HEK293T (cell line): ENCODE measurements around the gene SEMA5A.

Experiments used
- ARNT ChIP-seq: fragments of 450-650 bp; IDR thresholded peaks from 2 replicates; pipeline ENCODE4 v1.6.1; 2017; ENCODE audit warnings: mild to moderate bottlenecking
- BHLHE40 ChIP-seq: fragments of 450-650 bp; IDR thresholded peaks from 2 replicates; pipeline ENCODE4 v1.6.1; 2016; ENCODE audit warnings: mild to moderate bottlenecking, moderate library complexity, borderline replicate concordance
- ELF4 ChIP-seq: fragments of 450-650 bp; IDR thresholded peaks from 2 replicates; pipeline ENCODE4 v1.6.1; 2017; ENCODE audit warnings: antibody characterized with exemption
- FOXK2 ChIP-seq: fragments of 450-650 bp; IDR thresholded peaks from 2 replicates; pipeline ENCODE4 v1.6.1; 2016; ENCODE audit warnings: mild to moderate bottlenecking
- FOXM1 ChIP-seq: fragments of 450-650 bp; IDR thresholded peaks from 2 replicates; pipeline ENCODE4 v1.6.1; 2017; ENCODE audit warnings: mild to moderate bottlenecking, borderline replicate concordance
- L3MBTL2 ChIP-seq: fragments of 450-650 bp; conservative IDR thresholded peaks from 2 replicates; pipeline ENCODE4 v1.6.1; 2016; ENCODE audit warnings: mild to moderate bottlenecking
- NFRKB ChIP-seq: fragments of 450-650 bp; IDR thresholded peaks from 2 replicates; pipeline ENCODE4 v1.6.1; 2016; ENCODE audit warnings: mild to moderate bottlenecking, moderate library complexity
- SP1 ChIP-seq: fragments of 450-650 bp; IDR thresholded peaks from 2 replicates; pipeline ENCODE4 v1.6.1; 2017
- SUZ12 ChIP-seq: fragments of 450-650 bp; IDR thresholded peaks from 2 replicates; pipeline ENCODE4 v1.6.1; 2016; ENCODE audit warnings: mild to moderate bottlenecking
- TARDBP ChIP-seq: fragments of 450-650 bp; IDR thresholded peaks from 2 replicates; pipeline ENCODE4 v1.6.1; 2016
- TF ChIP-seq, protein P1 (sequence below): fragments of 450-650 bp; IDR thresholded peaks from 2 replicates; pipeline ENCODE4 v1.6.1; 2016

DNA sequence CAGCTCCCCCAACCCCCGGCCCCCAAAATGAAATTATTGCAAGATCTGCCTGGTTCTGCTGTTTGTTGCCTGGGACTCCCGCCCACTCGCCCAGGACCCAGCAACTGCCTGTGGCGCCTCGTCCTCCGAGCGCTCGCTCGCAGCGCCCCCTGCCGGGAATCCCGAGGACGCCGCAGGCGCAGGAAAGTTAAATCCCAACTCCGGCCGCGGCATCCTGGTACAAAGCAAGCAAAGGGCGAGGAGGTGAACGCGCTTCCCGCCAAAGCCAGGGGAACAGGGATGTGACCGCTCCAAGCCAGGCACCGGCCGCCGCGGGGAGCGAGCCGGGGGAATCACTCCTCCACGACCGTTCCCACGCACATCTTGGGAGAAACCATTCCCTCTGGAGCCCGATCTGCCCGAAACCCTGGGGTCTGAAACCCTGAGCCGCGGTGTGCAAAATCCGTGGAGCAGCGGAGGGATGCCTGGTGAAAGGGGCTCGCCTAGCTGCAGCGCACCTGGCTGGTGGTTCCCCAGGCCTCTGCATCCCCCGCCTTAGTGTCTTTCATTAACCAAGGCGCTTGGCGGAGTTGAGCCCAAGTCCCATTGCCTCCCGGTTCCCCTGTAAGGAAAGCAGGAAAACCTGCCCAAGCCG lies 1.3 kb downstream of the SEMA5A start:
- TF ChIP-seq ELF4 (no peak), FOXK2 (no peak), BHLHE40 (no peak), ARNT (no peak), SP1 (no peak), L3MBTL2 (no peak), TARDBP (no peak), SUZ12 (no peak), FOXM1 (no peak), NFRKB (no peak)
- TF ChIP-seq, protein P1, sequence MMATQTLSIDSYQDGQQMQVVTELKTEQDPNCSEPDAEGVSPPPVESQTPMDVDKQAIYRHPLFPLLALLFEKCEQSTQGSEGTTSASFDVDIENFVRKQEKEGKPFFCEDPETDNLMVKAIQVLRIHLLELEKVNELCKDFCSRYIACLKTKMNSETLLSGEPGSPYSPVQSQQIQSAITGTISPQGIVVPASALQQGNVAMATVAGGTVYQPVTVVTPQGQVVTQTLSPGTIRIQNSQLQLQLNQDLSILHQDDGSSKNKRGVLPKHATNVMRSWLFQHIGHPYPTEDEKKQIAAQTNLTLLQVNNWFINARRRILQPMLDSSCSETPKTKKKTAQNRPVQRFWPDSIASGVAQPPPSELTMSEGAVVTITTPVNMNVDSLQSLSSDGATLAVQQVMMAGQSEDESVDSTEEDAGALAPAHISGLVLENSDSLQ: no peak
